GM21717 (cell line): ENCODE data around the gene BIRC3.
"Not testable (repeated sequence)": the region's sequence is repeated elsewhere in the genome, so short reads cannot be mapped to it uniquely, and the experiment has no call there.

Source experiments
- ATAC-seq: cut with Tn5 transposase; IDR thresholded peaks from one replicate; pipeline ENCODE4 v1.9.1; 2021; ENCODE audit warnings: mild to moderate bottlenecking, moderate library complexity; ENCODE audit not compliant: unreplicated experiment

BIRC3 gene

DNA sequence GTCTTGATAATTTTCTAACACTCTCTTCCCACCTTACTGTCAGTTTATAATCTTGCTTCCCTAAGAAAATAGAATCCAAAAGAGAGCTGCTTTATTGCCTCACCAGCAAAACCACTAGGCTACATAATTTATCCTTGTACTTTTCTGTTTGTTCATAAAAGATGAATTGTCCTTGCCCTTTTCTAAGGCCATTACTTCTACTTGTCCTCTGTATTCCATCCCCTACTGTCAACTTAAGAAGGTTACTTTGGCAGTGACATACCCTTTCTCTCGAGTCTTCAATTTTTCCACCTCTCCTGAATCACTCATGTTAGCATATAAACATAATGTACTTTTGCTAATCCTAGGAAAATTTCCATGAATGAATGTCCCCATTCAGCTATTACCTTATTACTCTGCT, 47.7 kb downstream of the BIRC3 start:
- no peak for ATAC-seq

DNA sequence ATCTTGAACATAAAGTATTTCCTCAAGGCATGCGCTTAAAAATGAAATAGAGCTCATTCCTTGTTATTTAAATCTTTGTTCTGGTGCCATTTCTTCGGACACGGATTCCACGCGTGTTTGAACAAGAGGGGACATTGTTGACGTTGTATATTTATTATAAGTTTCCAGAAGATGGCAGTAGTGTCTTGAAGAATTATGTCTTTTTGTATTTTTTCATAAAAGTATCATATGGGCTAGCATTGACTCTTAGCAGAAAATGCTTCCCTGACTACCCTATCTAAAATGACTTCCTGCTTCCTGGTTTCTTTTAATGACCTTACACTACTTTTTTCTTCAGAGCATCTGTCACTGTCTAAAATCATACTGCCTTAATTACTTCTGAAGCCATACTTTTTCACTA, 50.1 kb downstream of the BIRC3 start:
- no peak for ATAC-seq

DNA sequence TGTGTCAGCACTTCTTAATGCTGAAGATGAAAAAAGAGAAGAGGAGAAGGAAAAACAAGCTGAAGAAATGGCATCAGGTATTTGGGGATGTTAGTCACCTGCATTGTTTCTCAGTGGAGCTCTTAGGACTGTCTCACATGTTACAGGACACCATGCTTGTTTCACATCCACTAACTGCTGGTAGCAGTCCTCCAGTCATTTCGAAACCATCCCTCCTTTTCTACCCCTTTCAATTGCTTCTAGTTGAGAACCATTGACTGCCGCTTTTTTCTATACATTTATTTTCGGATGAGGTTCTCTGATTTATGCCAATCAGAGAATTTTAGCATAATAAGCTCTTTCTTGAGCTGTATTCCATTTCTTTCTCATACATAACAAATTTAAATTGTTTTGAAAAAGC, 51.2 kb downstream of the BIRC3 start:
- ATAC-seq: peak; percentile 100

DNA sequence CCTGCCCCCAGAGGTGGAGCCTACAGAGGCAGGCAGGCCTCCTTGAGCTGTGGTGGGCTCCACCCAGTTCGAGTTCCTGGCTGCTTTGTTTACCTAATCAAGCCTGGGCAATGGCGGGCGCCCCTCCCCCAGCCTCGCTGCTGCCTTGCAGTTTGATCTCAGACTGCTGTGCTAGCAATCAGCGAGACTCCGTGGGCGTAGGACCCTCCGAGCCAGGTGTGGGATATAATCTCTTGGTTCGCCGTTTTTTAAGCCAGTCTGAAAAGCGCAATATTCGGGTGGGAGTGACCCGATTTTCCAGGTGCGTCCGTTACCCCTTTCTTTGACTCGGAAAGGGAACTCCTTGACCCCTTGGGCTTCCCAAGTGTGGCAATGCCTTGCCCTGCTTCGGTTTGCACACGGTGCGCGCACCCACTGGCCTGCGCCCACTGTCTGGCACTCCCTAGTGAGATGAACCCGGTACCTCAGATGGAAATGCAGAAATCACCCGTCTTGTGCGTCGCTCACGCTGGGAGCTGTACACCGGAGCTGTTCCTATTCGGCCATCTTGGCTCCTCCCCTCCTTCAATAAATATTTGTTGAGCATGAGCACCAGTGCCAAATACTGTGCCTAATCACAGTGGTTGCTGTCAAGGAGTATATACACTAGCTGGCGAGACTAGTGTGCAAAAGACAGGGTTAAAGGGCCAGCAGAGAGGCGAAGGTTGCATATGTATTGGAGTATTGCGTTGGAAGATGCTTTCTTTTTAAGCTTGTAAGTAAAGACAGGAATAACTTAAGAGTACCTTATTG, 57.5 kb downstream of the BIRC3 start:
- ATAC-seq: not testable (repeated sequence)

DNA sequence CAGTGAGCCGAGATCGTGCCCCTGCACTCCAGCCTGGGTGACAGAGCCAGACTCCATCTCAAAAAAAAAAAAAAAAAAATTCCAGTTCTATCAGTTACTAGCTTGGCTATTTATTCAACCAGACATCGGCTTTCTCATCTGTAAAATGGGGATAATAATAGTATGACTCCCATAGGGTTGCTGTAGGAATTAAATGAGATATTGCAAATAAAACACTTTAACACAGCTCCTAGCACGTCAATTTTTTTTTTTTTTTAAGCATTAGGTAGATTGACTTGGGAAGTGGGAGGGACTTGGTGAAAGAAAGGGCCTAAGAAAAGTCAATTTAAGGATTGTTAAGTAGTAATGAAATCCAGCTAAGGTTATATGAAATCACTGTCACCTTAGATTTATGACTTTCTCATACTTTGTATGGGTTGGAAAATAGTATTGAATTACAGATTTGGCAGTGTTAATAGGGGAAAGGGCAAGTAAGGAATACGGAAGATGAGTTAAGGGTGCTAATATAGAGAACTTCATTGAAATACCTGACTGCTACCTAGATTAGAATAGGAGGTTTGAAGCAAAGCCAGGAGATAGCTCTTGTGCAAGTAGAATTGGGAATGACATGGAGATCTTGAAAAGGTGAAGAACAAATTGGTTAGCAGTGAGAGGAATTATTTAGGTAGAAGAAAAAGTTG, 58.6 kb downstream of the BIRC3 start:
- no peak for ATAC-seq

DNA sequence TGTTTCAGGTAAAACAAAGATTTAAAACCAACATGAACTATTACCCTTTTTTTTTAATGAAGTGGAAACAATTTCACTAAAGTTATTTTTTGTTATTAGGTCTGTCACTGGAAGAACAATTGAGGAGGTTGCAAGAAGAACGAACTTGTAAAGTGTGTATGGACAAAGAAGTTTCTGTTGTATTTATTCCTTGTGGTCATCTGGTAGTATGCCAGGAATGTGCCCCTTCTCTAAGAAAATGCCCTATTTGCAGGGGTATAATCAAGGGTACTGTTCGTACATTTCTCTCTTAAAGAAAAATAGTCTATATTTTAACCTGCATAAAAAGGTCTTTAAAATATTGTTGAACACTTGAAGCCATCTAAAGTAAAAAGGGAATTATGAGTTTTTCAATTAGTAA, 60.6 kb downstream of the BIRC3 start:
- ATAC-seq: no peak

DNA sequence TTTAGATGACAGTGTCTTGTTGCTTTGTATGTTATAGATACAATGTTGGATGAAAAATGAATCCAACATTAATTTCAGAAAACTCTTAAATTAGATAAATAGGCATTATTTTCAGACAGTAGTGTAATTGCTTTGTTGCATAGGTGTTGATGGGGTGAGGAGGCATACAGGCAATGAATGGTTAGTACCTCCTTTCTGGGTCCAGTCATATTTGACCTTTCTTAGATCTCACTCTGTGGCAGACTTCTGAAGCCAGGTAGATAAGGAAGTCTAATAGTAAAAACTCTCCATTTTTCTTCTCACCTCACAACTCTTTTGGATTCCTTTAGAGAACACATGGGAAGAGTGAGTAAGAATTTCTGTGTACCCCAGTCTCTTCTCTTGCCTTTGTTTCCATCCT, 61.5 kb downstream of the BIRC3 start:
- no peak for ATAC-seq

DNA sequence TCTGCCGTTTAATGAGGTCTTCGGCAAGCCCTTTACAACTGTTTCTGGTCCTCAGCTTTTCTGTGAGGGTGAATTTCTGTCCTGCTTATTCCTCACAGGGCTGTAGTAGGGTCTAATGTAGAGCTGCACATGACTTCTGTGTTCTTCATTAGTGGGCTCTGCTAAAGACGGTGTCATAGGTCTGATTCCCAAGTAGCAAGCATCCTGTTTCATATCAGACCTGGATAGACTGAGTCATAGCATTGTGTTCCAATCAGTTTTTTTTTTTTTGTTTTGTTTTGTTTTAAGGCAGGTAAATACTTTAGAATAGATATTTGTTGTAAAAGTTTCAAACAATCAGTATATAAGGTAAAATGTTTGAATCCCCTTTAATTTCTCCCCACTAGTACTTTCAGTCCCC, 65.1 kb downstream of the BIRC3 start:
- no peak for ATAC-seq

DNA sequence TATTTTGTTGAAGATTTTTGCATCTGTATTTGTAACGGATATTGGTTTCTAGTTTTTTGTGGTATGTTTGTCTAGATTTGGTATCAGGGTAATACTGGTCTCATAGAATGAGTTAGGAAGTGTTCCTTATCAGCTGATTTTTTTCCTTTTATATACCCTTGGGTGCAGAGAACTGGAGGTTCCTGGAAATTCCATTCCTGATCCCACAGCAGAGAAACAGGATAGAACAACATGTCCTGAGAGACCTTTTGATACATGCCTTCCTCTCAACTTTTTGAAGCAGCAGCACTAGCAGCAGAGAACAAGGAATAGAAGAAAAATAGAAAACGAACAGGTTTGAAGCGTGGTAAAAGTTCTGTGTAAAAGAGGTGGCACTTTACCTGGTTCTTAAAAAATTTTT, 66.6 kb downstream of the BIRC3 start:
- ATAC-seq: no peak

DNA sequence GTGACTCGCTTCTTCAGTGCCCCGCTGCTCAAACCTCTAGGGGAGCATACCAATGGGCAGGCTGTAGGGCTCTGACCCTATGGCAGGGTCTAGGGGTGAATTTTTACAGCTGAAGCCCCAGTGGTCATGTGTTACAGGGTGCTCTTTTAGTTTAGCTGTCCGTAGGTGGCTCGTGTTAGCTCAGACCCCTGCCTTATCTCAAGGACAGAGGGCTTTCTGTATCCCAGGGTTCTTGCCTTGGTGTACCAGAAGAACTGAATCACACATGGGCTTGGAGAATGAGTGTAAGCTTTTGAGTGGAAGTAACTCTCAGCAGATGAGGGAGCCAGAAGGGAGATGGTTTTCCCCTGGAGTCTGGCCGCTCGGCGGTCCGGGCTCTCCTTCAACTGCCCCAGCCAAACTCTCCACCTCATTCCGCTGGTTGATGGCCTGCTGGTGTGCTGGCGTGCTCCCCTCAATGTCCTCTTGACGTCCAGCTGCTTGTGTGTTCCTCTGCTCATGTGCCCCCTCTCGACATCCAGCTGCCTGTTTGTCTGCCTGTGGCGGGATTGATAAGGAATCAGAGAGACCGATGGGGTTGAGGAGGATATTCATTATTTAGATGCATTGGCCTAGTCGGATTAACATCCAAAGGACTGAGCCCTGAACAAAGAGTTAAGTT, 67.3 kb downstream of the BIRC3 start:
- ATAC-seq: no peak

DNA sequence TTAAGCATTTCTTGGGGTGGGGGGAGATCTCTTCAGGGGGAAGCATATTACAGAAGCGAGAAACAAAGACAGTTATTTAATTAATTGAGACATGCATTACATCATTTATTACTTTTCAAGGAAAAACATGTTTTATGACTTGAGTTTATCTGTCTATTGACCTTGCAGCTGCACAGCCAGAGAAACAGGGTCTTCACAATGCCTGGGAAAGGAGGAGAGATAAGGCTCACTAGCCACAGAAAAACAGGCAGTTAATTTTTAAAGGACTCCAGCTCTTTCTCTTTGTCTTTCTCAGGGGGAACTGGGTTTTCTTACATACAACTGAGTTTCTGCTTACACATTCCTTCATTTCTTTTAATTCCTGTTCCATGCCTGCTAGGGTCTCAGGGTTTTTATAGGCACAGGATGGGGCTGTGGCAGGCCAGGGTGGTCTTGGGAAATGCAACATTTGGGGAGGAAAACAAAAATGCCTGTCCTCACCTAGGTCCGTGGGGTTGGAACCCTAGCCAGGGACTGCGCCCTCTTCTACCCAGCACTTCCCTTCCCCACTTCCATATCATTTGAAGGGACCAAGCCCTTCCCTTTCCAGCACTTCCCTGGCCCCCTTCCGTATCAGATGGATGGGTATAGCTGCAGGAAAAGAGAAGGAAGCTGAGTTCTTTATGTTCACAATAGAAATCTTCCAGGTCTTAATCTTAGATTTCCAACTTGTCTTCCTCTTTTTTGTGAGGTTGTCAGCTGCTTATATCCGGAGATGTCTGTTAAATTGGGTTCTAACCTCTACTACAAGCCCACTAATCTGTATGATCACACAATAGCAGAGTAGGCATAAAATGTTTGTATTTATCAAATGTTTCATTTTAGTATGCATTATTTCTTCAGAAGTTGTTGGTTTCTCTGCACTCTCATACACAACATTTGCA, 68.1 kb downstream of the BIRC3 start:
- no peak for ATAC-seq

DNA sequence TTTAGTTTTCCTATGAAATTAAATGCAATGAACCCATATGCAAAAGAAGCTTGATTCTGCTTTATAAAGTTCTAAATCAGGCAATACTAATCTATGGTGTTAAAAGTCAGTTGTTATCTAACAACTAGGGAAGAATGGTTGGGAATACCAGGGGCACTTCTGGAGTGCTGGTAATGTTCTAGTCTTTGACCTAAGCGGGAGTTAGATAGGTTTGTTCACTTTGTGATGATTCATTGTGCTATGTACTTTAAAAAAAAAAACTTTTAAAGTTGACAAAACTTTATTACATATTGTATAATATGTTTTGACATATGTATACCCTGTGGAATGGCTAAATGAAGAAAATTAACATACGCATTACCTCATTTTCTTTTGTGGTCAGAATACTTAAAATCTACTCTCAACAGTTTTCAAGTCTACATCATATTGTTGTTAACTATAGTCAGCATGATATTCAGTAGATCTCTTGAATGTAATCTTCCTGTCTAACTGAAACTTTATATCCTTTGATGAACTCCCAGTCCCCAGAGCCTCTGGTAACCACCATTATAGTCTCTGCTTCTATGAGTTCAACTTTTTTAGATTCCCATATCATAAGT, 69.0 kb downstream of the BIRC3 start:
- ATAC-seq: no peak

DNA sequence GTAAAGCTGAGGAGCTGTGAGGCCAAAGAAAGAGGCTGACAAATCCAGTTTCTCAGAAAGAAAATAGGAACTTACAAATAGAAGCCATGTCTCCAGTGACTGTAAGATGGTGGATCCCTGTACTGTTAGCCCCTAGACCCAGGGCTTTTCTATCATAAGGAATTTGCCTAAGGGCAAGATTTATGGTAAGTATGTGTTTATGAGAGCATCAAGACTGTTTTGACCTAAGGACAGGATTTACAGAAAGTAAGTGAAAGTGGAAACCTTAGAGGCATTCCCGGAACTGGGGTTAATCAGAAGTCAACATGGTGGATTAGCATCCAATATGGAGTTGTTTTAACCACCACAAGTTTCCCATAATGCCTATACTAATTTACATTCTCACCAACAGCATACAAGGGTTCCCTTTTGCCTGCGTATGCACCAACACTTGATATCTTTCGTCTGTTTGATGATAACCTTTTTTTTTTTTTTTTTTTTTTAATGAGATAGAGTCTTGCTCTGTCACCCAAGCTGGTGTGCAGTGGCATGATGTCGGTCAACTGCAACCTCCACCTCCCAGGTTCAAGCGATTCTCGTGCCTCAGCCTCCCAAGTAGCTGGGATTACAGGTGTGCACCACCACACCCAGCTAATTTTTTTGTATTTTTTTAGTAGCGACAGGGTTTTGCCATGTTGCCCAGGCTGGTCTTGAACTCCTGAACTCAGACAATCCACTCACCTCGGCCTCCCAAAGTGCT, 69.9 kb downstream of the BIRC3 start:
- no peak for ATAC-seq
